ENCODE measurements around the gene PRKCA.
A peak's percentile ranks its signal among the peaks of the same experiment; 100 is the strongest.

The PRKCA gene

GRCh38 chr17:66849851-66850580, 547.6 kb downstream of the PRKCA start:
- no peak for DNase-seq (ENCODE audit: low read depth)
- TF ChIP-seq, protein P1, sequence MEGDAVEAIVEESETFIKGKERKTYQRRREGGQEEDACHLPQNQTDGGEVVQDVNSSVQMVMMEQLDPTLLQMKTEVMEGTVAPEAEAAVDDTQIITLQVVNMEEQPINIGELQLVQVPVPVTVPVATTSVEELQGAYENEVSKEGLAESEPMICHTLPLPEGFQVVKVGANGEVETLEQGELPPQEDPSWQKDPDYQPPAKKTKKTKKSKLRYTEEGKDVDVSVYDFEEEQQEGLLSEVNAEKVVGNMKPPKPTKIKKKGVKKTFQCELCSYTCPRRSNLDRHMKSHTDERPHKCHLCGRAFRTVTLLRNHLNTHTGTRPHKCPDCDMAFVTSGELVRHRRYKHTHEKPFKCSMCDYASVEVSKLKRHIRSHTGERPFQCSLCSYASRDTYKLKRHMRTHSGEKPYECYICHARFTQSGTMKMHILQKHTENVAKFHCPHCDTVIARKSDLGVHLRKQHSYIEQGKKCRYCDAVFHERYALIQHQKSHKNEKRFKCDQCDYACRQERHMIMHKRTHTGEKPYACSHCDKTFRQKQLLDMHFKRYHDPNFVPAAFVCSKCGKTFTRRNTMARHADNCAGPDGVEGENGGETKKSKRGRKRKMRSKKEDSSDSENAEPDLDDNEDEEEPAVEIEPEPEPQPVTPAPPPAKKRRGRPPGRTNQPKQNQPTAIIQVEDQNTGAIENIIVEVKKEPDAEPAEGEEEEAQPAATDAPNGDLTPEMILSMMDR (IDR thresholded peaks at IDR 0.05; ENCODE audit: low read depth, low read length) = no peak
- TF ChIP-seq, protein P2, sequence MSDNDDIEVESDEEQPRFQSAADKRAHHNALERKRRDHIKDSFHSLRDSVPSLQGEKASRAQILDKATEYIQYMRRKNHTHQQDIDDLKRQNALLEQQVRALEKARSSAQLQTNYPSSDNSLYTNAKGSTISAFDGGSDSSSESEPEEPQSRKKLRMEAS (IDR thresholded peaks at IDR 0.05; ENCODE audit: low read depth, low read length) = no peak
- TF ChIP-seq MYC (IDR thresholded peaks at IDR 0.05; ENCODE audit: low read depth, low read length) (no peak), POLR2A (IDR thresholded peaks at IDR 0.05; ENCODE audit: extremely low read depth, insufficient read length) (no peak)
- no peak overlapping the region for H3K4me3 ChIP-seq (ENCODE audit: low read depth, low read length)

DNA sequence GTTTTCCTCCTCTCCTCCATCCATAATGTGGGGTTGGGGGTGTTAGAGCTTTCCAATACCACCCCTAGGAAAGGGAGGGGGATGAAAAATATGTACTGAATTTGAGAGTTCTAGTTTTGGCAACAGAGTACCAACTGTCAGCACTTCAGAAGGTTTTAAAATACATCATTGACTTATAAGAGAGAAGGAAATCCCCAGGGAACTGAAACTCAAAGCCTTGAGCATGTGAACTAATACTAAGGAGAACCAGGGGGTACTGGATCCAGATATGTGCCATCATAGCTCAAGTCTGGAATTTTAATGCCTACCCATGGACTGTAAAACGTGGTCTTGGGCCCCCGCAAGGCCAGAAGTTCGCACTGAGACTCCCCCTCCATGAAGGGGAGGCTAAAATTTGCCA, 548.3 kb downstream of the PRKCA start:
- H3K4me3 ChIP-seq (ENCODE audit: low read depth, low read length) = no peak overlapping the region
- TF ChIP-seq POLR2A (IDR thresholded peaks at IDR 0.05; ENCODE audit: extremely low read depth, insufficient read length) = no peak
- TF ChIP-seq, protein P2 (IDR thresholded peaks at IDR 0.05; ENCODE audit: low read depth, low read length) = no peak
- TF ChIP-seq, protein P1 (IDR thresholded peaks at IDR 0.05; ENCODE audit: low read depth, low read length) = no peak
- TF ChIP-seq MYC (IDR thresholded peaks at IDR 0.05; ENCODE audit: low read depth, low read length) = no peak
- DNase-seq (ENCODE audit: low read depth) = no peak

DNA sequence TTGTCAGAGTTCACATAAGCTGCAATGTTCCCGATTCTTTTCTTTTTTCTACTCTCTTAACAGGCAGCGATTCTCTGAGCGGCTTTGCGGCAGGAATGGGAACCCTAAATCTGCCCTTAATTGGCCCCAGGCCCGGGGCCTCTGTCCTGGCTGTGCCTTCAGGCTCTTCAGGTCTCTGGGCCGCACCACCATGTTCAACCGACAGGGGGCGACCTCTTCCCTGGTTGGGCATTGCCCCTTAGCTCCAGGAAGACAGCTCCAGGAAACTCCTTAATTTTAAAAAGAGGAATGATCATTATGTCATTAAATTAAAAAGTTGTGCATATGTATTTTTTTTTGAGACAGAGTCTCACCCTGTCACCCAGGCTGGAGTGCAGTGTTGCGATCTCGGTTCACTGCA, 552.8 kb downstream of the PRKCA start:
- TF ChIP-seq, protein P2 (IDR thresholded peaks at IDR 0.05; ENCODE audit: low read depth, low read length) = no peak
- TF ChIP-seq POLR2A (IDR thresholded peaks at IDR 0.05; ENCODE audit: extremely low read depth, insufficient read length) (no peak), MYC (IDR thresholded peaks at IDR 0.05; ENCODE audit: low read depth, low read length) (no peak)
- TF ChIP-seq, protein P1 (IDR thresholded peaks at IDR 0.05; ENCODE audit: low read depth, low read length) = peak; percentile 32
- no peak overlapping the region for H3K4me3 ChIP-seq (ENCODE audit: low read depth, low read length)
- DNase-seq (ENCODE audit: low read depth) = peak; percentile 7

DNA sequence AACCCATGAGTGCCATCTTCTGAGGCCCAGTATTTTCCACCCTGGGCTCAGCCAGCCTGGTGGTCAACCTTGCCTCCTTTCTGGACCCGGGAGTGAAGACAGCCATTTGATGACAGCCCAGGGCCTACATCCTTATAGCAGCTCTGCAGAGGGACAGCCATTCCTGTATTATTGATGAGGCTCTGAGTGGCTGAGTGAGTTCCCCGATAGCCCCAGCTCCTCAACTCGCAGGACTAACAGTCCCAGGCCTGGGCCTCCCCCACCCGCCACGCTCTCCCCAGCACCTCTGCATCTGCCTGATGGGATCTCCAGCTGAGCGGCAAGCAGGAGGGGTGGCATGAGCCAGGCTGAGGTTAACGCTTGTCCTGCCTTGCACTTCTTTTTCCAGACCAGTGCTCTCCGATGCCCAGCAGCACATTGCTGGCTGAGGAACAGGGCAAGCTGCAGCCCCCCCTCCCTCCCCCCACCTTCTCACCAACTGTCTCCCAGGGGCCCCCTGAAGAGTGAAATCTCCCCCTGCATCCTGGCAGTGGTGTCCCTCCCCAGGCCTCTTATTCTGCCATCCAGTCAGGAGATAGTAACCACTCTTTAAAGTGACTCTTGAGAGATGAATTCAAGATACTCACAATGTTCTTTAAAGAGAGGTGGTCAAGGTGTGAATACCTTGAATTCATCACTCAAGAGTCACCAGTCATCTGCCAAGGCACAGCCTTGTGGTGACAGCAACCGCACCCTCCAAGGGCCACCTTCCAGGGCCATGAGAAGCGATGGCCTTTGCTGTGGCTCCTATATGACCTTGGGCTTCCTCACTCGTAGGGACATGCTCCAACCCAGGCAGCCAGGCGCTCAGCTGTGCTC, 556.0 kb downstream of the PRKCA start:
- DNase-seq (ENCODE audit: low read depth) = no peak
- no peak for TF ChIP-seq POLR2A (IDR thresholded peaks at IDR 0.05; ENCODE audit: extremely low read depth, insufficient read length)
- TF ChIP-seq, protein P1 (IDR thresholded peaks at IDR 0.05; ENCODE audit: low read depth, low read length) = no peak
- no peak for TF ChIP-seq MYC (IDR thresholded peaks at IDR 0.05; ENCODE audit: low read depth, low read length)
- TF ChIP-seq, protein P2 (IDR thresholded peaks at IDR 0.05; ENCODE audit: low read depth, low read length) = no peak
- H3K4me3 ChIP-seq (ENCODE audit: low read depth, low read length) = no peak overlapping the region

DNA sequence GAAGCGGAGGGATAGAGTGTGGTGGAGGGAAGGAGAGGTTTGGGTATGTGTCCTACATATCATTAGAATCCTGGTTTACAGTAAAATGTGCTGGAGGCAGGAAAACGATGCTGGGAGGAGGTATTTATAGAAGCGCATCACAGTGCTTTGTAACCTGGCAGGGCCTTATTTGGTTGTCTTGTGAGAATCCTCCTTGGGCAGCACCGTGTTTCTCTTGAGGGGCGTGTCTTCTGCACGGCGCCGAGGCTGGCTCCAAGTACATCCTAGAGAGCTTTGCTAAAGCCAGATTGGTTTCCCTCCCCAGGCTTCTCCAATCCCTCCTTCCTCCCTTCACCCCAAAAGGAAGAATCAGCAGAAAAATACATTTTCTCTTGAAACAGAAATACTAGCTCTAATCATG, 556.9 kb downstream of the PRKCA start:
- no peak for DNase-seq (ENCODE audit: low read depth)
- no peak overlapping the region for H3K4me3 ChIP-seq (ENCODE audit: low read depth, low read length)

More for the DNA sequence above, 556.9 kb downstream of the PRKCA start:
- TF ChIP-seq POLR2A (IDR thresholded peaks at IDR 0.05; ENCODE audit: extremely low read depth, insufficient read length) (no peak), MYC (IDR thresholded peaks at IDR 0.05; ENCODE audit: low read depth, low read length) (no peak)
- TF ChIP-seq, protein P2 (IDR thresholded peaks at IDR 0.05; ENCODE audit: low read depth, low read length) = no peak
- TF ChIP-seq, protein P1 (IDR thresholded peaks at IDR 0.05; ENCODE audit: low read depth, low read length) = no peak

All from NB4 (cell line).